ENCODE data around the gene CISTR.

DNA sequence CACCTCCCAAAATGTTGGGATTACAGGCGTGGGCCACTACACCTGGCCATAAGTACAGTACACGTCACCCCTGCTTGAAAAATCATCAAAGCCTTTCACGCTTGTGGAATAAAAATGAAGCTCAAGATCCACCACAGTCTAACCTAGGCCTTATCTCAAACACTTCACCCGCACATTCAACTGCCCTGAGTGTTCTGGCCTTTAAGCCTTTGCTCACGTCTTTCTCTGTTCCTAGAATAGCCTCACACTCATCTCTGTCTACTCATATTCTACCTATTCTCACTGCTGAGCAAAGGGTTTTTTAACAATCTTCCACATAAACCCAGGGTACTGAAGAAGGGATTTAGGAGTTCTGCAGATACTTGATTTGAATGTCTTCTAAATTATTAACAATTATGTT is 34.5 kb downstream of the CISTR start:
- TF ChIP-seq, protein P1, sequence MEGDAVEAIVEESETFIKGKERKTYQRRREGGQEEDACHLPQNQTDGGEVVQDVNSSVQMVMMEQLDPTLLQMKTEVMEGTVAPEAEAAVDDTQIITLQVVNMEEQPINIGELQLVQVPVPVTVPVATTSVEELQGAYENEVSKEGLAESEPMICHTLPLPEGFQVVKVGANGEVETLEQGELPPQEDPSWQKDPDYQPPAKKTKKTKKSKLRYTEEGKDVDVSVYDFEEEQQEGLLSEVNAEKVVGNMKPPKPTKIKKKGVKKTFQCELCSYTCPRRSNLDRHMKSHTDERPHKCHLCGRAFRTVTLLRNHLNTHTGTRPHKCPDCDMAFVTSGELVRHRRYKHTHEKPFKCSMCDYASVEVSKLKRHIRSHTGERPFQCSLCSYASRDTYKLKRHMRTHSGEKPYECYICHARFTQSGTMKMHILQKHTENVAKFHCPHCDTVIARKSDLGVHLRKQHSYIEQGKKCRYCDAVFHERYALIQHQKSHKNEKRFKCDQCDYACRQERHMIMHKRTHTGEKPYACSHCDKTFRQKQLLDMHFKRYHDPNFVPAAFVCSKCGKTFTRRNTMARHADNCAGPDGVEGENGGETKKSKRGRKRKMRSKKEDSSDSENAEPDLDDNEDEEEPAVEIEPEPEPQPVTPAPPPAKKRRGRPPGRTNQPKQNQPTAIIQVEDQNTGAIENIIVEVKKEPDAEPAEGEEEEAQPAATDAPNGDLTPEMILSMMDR (IDR thresholded peaks at IDR 0.05): no peak
- no peak for TF ChIP-seq POLR2A (IDR thresholded peaks at IDR 0.05)

Measured in testis (tissue), 2 donors.